ENCODE results near the gene MEIS2.

- no peak for TF ChIP-seq CTCF (conservative IDR thresholded peaks at IDR 0.05; ENCODE audit: low read length)
- TF ChIP-seq EZH2phosphoT487 (IDR thresholded peaks at IDR 0.05; ENCODE audit: borderline replicate concordance) = no peak
Observed at GRCh38 chr15:37083610-37084009, 16.7 kb downstream of the MEIS2 start.
